Mesenchymal stem cell (in vitro differentiated cells and primary cell): ENCODE measurements around the gene OLFML3.

Experiments
- DNase-seq: peaks from one replicate; pipeline ENCODE4 v3.0.0-alpha.2; 2013
- H2AFZ ChIP-seq: one replicate; pipeline ENCODE4 v1.6.1; 2013; ENCODE audit warnings: low read depth, mild to moderate bottlenecking, control low read depth, inconsistent platforms, low read length, moderate library complexity
- H2AK5ac ChIP-seq: 2 replicates; pipeline ENCODE4 v1.6.1; 2013; ENCODE audit warnings: low read length, moderate library complexity, mild to moderate bottlenecking, inconsistent platforms; ENCODE audit not compliant: severe bottlenecking
- H2BK120ac ChIP-seq: one replicate; pipeline ENCODE4 v1.6.1; 2013; ENCODE audit warnings: low read depth, mild to moderate bottlenecking, inconsistent platforms, low read length, moderate library complexity
- H2BK12ac ChIP-seq, 2 experiments: one replicate each; pipeline ENCODE4 v1.6.1; 2013; ENCODE audit warnings: inconsistent platforms in 2 of 2, low read length in 2 of 2, mild to moderate bottlenecking in 2 of 2, moderate library complexity in 2 of 2, control low read depth in 1 of 2
- H2BK15ac ChIP-seq: one replicate; pipeline ENCODE4 v1.6.1; 2013; ENCODE audit warnings: mild to moderate bottlenecking, low read depth, inconsistent platforms; ENCODE audit not compliant: poor library complexity, severe bottlenecking
- H2BK5ac ChIP-seq: 2 replicates; pipeline ENCODE4 v1.6.1; 2013; ENCODE audit warnings: low read depth, mild to moderate bottlenecking, low read length, control low read depth, inconsistent platforms; ENCODE audit not compliant: poor library complexity, severe bottlenecking
- H3K14ac ChIP-seq, 2 experiments: one replicate each; pipeline ENCODE4 v1.6.1; 2013; ENCODE audit warnings: inconsistent platforms in 2 of 2, low read length in 2 of 2, control low read depth in 1 of 2, mild to moderate bottlenecking in 1 of 2, moderate library complexity in 1 of 2
- H3K18ac ChIP-seq, 2 experiments: one replicate each; pipeline ENCODE4 v1.6.1; 2013; ENCODE audit warnings: inconsistent platforms in 2 of 2, low read length in 2 of 2, control low read depth in 1 of 2, low read depth in 1 of 2, mild to moderate bottlenecking in 1 of 2
- H3K23ac ChIP-seq, 2 experiments: one replicate each; pipeline ENCODE4 v1.6.1; 2013; ENCODE audit warnings: inconsistent platforms in 2 of 2, low read length in 2 of 2, mild to moderate bottlenecking in 2 of 2, moderate library complexity in 2 of 2, control low read depth in 1 of 2
- H3K27ac ChIP-seq: 2 replicates; pipeline ENCODE4 v1.5.1; 2013; ENCODE audit warnings: mild to moderate bottlenecking, moderate library complexity, low read length, control low read depth, inconsistent platforms; ENCODE audit not compliant: poor library complexity, severe bottlenecking
- H3K27me3 ChIP-seq, 2 experiments: 2 replicates each; pipeline versions ENCODE4 v1.6.1 to v1.7.0; 2013; ENCODE audit warnings: low read length in 2 of 2, mild to moderate bottlenecking in 2 of 2, moderate library complexity in 2 of 2, control low read depth in 1 of 2, inconsistent platforms in 1 of 2; ENCODE audit not compliant: control insufficient read depth in 1 of 2, insufficient read depth in 1 of 2
- H3K36me3 ChIP-seq, 2 experiments: 2 replicates each; pipeline versions ENCODE4 v1.6.1 to v1.7.0; 2013; ENCODE audit warnings: low read length in 2 of 2, control low read depth in 1 of 2, inconsistent platforms in 1 of 2, low read depth in 1 of 2, mild to moderate bottlenecking in 1 of 2; ENCODE audit not compliant: insufficient read depth in 2 of 2, control insufficient read depth in 1 of 2
- H3K4ac ChIP-seq, 2 experiments: one replicate each; pipeline ENCODE4 v1.6.1; 2013; ENCODE audit warnings: inconsistent platforms in 2 of 2, low read length in 2 of 2, mild to moderate bottlenecking in 2 of 2, moderate library complexity in 2 of 2, control low read depth in 1 of 2, low read depth in 1 of 2
- H3K4me1 ChIP-seq: 2 replicates; pipeline ENCODE4 v1.6.1; 2013; ENCODE audit warnings: low read depth, low read length, control low read depth; ENCODE audit not compliant: control insufficient read depth, insufficient read depth
- H3K4me2 ChIP-seq: 2 replicates; pipeline ENCODE4 v1.6.1; 2013; ENCODE audit warnings: low read length, mild to moderate bottlenecking, inconsistent platforms; ENCODE audit not compliant: poor library complexity, severe bottlenecking
- H3K4me3 ChIP-seq, 2 experiments: 2 replicates each; pipeline versions ENCODE4 v1.5.1 to v1.7.0; 2013; ENCODE audit warnings: low read length in 2 of 2, mild to moderate bottlenecking in 2 of 2, control low read depth in 1 of 2, low read depth in 1 of 2; ENCODE audit not compliant: insufficient read depth in 1 of 2
- H3K79me1 ChIP-seq: replicated peaks from 2 replicates; pipeline ENCODE4 v1.6.1; 2013; ENCODE audit warnings: mild to moderate bottlenecking, control low read depth, low read length, inconsistent platforms; ENCODE audit not compliant: poor library complexity, severe bottlenecking
- H3K9ac ChIP-seq: 2 replicates; pipeline ENCODE4 v1.7.0; 2013; ENCODE audit warnings: mild to moderate bottlenecking, low read length, moderate library complexity
- H3K9me3 ChIP-seq: 2 replicates; pipeline ENCODE4 v1.7.0; 2013; ENCODE audit warnings: mild to moderate bottlenecking, low read length; ENCODE audit not compliant: control insufficient read depth
- H4K8ac ChIP-seq: one replicate; pipeline ENCODE4 v1.6.1; 2013; ENCODE audit warnings: inconsistent platforms, mild to moderate bottlenecking, low read length, moderate library complexity
- H4K91ac ChIP-seq: one replicate; pipeline ENCODE4 v1.6.1; 2013; ENCODE audit warnings: mild to moderate bottlenecking, low read length, inconsistent platforms
- WGBS: methylation state at CpG from one replicate; pipeline ENCODE4 v1.1.7; 2013; ENCODE audit warnings: mixed read lengths; 5-methylcytosine and 5-hydroxymethylcytosine counted together

Gene OLFML3

GRCh38 chr1:114026797-114027196 lies 47.5 kb downstream of the OLFML3 start:
- Histone ChIP-seq H3K18ac (no peak overlapping the region), H3K4ac (no peak overlapping the region), H3K27ac (peak overlapping the region; percentile 25), H3K79me1 (no peaks in the 10 kb centered on the region), H3K4me3 (no peak overlapping the region), H3K14ac (no peak overlapping the region), H3K27me3 (no peaks in the 10 kb centered on the region), H2BK12ac (no peak overlapping the region), H3K4me2 (no peak overlapping the region), H3K9me3 (no peaks in the 10 kb centered on the region), H4K91ac (no peak overlapping the region), H3K9ac (no peak overlapping the region), H4K8ac (no peak overlapping the region), H2BK5ac (no peak overlapping the region), H2BK15ac (no peak overlapping the region), H2BK120ac (no peak overlapping the region), H3K4me1 (peaks cover 11% of the 10 kb centered on the region), H3K23ac (no peak overlapping the region), H2AK5ac (no peak overlapping the region), H3K36me3 (no peaks in the 10 kb centered on the region), H2AFZ (no peak overlapping the region)
- no peak for DNase-seq
- 88% methylated on average over 5 of the region's 6 CpGs for WGBS
